Fibroblast of the aortic adventitia (primary cell): Measurements from ENCODE around the gene FMO5. TPM values are rescaled to one million over a fixed set of nuclear protein-coding genes. Genes with fewer than 3 reads are reported as not detected.

Source experiments
- DNase-seq: peaks from one replicate; pipeline ENCODE4 v3.0.0-alpha.2; 2010; ENCODE audit warnings: low read depth
- H3K4me3 ChIP-seq: 2 replicates; pipeline ENCODE4 v1.5.1; 2011; ENCODE audit warnings: low read depth, mild to moderate bottlenecking, control low read depth, low read length, moderate library complexity
- CTCF ChIP-seq: IDR thresholded peaks from 2 replicates; pipeline ENCODE4 v1.5.1; 2011; ENCODE audit warnings: mild to moderate bottlenecking, low read length, control low read depth, inconsistent platforms; ENCODE audit not compliant: insufficient read depth
- total RNA-seq: library from RNA; depleted of rRNA; stranded (reverse); fragments of >200 nt; gene quantifications from 2 replicates; pipeline ENCODE4 v1.2.3, GENCODE V29; 2012; ENCODE audit warnings: low replicate concordance

The FMO5 gene
- total RNA-seq, 1 donor, result 1.8 TPM

- no peak for TF ChIP-seq CTCF
- no peak overlapping the region for H3K4me3 ChIP-seq
- DNase-seq, result peak; percentile 83
These were observed 39.1 kb upstream of the FMO5 start for GRCh38 chr1:147264158-147264768.

- no peak for DNase-seq
- no peak for TF ChIP-seq CTCF
- no peak overlapping the region for H3K4me3 ChIP-seq
These were observed 35.8 kb upstream of the FMO5 start for GRCh38 chr1:147260956-147261355.

GRCh38 chr1:147252540-147252939, 27.4 kb upstream of the FMO5 start:
- no peak overlapping the region for H3K4me3 ChIP-seq
- no peak for DNase-seq
- TF ChIP-seq CTCF, result no peak

- TF ChIP-seq CTCF, result no peak
- no peak for DNase-seq
- H3K4me3 ChIP-seq, result no peak overlapping the region
These were observed 22.6 kb upstream of the FMO5 start for GRCh38 chr1:147247656-147248238.

- TF ChIP-seq CTCF, result no peak
- no peak for DNase-seq
- no peak overlapping the region for H3K4me3 ChIP-seq
These were observed 21.9 kb upstream of the FMO5 start for GRCh38 chr1:147246910-147247655.

GRCh38 chr1:147246044-147246690, 21.0 kb upstream of the FMO5 start:
- no peak for TF ChIP-seq CTCF
- no peak overlapping the region for H3K4me3 ChIP-seq
- DNase-seq, result peak; percentile 29
